ENCODE measurements around the gene FHOD1.

FHOD1 gene

DNA sequence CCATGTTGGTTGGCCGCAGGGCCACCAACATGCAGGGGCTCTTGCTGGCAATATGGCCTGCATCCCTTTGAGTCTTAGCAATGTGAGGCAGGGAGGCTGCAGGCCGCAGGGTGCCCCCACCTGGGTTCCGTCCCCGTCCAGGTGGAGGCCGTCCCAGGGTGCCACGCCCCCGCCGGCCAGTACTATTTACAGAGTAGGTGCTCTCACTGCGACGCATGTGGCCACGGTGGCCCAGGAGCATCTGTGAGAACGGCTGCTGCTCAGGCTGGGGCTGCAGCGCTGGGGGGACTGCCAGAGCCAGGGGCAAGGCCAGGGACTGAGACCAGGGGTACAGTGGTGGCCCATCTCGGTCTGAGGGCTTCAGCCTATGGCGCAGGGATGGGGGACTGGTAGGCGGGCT, 67.1 kb downstream of the FHOD1 start:
- Histone ChIP-seq H3K27ac (no peak overlapping the region), H3K36me3 (peaks cover 16% of the 10 kb centered on the region; the same call in 1 of the 2 replicates), H3K4me1 (peaks cover 66% of the 10 kb centered on the region), H4K20me1 (peaks cover 61% of the 10 kb centered on the region), H3K27me3 (peaks cover 29% of the 10 kb centered on the region), H3K9ac (0 out of 2 replicates have a peak overlapping the region, but pooled peaks have one; percentile 50), H3K4me3 (no peak overlapping the region), H3K4me2 (peak overlapping the region; percentile 89; the same call in 1 of the 2 replicates), H3K9me3 (no peaks in the 10 kb centered on the region)
- TF ChIP-seq Cebpa-rat (IDR thresholded peaks at IDR 0.05) = no peak

DNA sequence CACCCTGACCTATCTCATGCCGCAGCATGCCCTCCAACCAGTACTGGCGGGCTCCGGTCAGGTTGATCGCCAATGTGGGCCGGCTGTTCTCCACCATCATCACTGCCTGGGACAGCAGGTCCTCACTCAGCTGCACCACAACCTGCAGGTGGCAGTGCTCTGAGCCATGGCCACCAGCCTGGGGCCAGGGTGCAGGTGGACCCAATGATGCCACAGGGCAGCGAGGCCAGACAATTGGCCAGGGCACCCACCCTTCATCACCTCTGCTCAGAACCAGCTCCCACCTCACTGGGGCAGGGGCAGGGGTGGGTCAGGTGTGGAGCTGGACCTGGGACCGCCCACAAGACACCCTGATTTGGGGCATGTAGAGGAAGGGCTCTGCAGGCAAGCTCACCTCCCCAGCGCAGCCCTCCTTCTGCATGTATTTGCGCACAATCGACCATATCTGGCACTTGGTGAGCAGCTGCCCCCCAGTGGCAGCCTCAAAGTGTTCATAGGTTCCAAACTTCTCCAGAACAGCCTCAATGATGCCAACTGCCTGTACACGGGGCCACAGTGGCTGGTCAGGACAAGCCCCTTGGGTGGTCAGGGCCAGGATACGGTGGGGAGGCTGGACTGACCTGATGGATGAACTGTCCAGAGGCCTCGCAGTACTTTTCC, 67.7 kb downstream of the FHOD1 start:
- no peak overlapping the region for H3K9ac ChIP-seq
- peaks cover 55% of the 10 kb centered on the region for H4K20me1 ChIP-seq
- no peaks in the 10 kb centered on the region for H3K9me3 ChIP-seq
- peaks cover 66% of the 10 kb centered on the region for H3K4me1 ChIP-seq
- peaks cover 23% of the 10 kb centered on the region for H3K27me3 ChIP-seq
- no peak overlapping the region for H3K27ac ChIP-seq
- 0 out of 2 replicates have a peak overlapping the region, but pooled peaks have one; percentile 86 for H3K4me2 ChIP-seq
- no peak overlapping the region for H3K4me3 ChIP-seq
- TF ChIP-seq Cebpa-rat (IDR thresholded peaks at IDR 0.05) = no peak
- H3K36me3 ChIP-seq = peaks cover 16% of the 10 kb centered on the region; the same call in 1 of the 2 replicates
